Mesothelial cell of epicardium (in vitro differentiated cells): ENCODE data around the gene ZPLD1. TPM values are rescaled to one million over a fixed set of nuclear protein-coding genes. Genes with fewer than 3 reads are reported as not detected.

ENCODE experiments used
- DNase-seq, 2 experiments: peaks; one replicate each; pipeline ENCODE4 v3.0.0; 2021; ENCODE audit warnings: low spot score in 2 of 2; ENCODE audit not compliant: unreplicated experiment in 2 of 2
- H3K27ac Mint-ChIP-seq: 2 replicates; pipeline ENCODE4 v1.8.0; 2021; ENCODE audit warnings: mixed read lengths
- H3K27me3 Mint-ChIP-seq: 2 replicates; pipeline ENCODE4 v1.8.0; 2021; ENCODE audit warnings: low read depth, mixed read lengths
- H3K36me3 Mint-ChIP-seq: 2 replicates; pipeline ENCODE4 v1.8.0; 2021; ENCODE audit warnings: mixed read lengths
- H3K4me1 Mint-ChIP-seq: 2 replicates; pipeline ENCODE4 v1.8.0; 2021; ENCODE audit warnings: mixed read lengths
- H3K4me3 Mint-ChIP-seq: 2 replicates; pipeline ENCODE4 v1.8.0; 2021; ENCODE audit warnings: mild to moderate bottlenecking, moderate library complexity, mixed read lengths
- H3K9me3 Mint-ChIP-seq: 2 replicates; pipeline ENCODE4 v1.8.0; 2021; ENCODE audit warnings: mixed read lengths
- total RNA-seq: library from RNA; stranded (reverse); gene quantifications from 3 replicates; pipeline ENCODE4 v1.2.1, GENCODE V29; 2021
- TF ChIP-seq, protein P1 (sequence below): fragments of 200-600 bp; sonication (generic); IDR thresholded peaks from one replicate; pipeline ENCODE4 v1.5.0; 2021; ENCODE audit warnings: antibody characterized with exemption; ENCODE audit not compliant: unreplicated experiment

Gene ZPLD1
- total RNA-seq, 1 donor from 2014 or later, result 0.07 TPM

DNA sequence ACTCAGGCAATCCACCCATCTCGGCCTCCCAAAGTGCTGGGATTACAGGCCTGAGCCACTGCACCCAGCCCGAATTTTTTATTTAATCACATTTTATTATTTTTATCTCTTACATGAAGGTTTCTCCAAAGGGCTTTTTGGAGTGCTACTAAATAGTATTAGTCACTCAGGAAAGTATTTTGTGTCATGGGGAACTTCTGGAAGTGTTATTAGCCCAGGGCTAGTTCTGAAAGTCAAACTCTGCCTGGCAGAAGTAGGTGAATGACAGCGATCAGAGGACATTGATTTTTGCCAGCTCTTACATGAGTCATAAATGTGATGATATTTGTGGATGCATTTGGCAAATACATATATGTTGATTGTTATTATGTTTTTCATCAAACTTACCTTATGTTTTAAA is 48.7 kb downstream of the ZPLD1 start:
- Mint-ChIP-seq H3K27me3 (peaks cover 12% of the 10 kb centered on the region), H3K27ac (no peak overlapping the region), H3K4me3 (no peak overlapping the region), H3K4me1 (no peaks in the 10 kb centered on the region), H3K36me3 (no peaks in the 10 kb centered on the region), H3K9me3 (peaks cover 4% of the 10 kb centered on the region)
- no peak for DNase-seq
- TF ChIP-seq, protein P1, sequence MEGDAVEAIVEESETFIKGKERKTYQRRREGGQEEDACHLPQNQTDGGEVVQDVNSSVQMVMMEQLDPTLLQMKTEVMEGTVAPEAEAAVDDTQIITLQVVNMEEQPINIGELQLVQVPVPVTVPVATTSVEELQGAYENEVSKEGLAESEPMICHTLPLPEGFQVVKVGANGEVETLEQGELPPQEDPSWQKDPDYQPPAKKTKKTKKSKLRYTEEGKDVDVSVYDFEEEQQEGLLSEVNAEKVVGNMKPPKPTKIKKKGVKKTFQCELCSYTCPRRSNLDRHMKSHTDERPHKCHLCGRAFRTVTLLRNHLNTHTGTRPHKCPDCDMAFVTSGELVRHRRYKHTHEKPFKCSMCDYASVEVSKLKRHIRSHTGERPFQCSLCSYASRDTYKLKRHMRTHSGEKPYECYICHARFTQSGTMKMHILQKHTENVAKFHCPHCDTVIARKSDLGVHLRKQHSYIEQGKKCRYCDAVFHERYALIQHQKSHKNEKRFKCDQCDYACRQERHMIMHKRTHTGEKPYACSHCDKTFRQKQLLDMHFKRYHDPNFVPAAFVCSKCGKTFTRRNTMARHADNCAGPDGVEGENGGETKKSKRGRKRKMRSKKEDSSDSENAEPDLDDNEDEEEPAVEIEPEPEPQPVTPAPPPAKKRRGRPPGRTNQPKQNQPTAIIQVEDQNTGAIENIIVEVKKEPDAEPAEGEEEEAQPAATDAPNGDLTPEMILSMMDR, result no peak

DNA sequence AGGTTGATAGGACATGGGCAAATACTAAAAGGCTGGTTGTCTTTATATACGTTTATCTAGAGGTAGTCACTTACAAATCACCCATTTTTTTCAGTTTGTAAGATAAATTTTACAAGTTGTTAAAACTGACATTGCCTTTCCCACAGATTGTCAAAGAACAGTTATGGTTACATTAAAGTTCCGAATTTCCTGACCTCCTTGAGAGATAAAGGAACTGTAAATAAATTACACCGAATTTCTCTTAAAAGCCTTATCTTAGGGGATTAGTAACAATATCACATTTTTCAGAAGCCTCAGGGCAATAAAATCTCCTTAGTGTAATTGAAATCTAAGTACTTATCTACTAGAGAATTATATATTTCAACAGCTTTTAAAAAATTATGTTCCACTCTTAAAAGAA is 49.5 kb downstream of the ZPLD1 start:
- Mint-ChIP-seq H3K36me3 (no peaks in the 10 kb centered on the region), H3K9me3 (peaks cover 4% of the 10 kb centered on the region), H3K4me3 (no peak overlapping the region), H3K27ac (no peak overlapping the region), H3K27me3 (peaks cover 15% of the 10 kb centered on the region), H3K4me1 (no peaks in the 10 kb centered on the region)
- DNase-seq, result no peak
- TF ChIP-seq, protein P1, result no peak

DNA sequence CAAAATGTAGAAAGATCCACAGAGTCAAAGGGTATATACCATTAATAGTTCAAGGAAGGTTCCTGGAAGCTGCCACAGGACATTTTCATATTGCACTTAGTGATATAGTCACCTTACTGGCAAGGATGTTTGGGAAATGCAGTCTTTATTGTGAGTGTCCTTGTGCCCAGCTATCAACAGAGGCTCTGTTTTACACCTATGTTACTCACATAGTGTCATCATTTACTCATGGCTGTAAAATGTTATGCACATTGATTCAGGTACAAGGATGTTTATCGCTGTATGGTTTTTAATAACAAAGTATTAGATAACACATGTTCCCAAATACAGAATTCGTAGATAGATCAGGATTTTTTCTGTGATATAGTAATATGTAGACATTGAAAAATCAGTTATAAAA is 50.9 kb downstream of the ZPLD1 start:
- Mint-ChIP-seq H3K36me3 (no peaks in the 10 kb centered on the region), H3K4me3 (no peak overlapping the region), H3K27me3 (peaks cover 11% of the 10 kb centered on the region), H3K27ac (no peak overlapping the region), H3K9me3 (peaks cover 4% of the 10 kb centered on the region), H3K4me1 (no peaks in the 10 kb centered on the region)
- DNase-seq, result no peak
- TF ChIP-seq, protein P1, result no peak

DNA sequence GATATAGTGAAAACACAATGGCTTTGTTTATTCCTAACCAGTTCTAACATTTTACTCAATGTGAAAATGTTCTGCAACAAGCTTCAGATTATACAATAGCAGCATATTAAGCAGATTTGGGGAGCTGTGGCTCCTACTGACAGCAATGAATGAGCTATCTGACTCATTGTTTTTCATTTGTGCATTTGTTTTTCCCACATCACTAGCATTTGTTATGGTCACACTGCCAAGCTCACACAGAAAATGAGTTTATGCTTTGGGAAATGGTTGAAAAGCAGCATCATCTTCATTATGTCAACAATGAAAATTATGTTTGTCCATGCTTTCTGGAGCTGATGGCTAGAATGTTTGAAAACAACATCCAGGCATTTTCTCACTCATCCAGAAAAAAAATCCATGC is 53.5 kb downstream of the ZPLD1 start:
- H3K27me3 Mint-ChIP-seq, result peaks cover 11% of the 10 kb centered on the region
- H3K27ac Mint-ChIP-seq, result no peak overlapping the region
- DNase-seq, result no peak
- TF ChIP-seq, protein P1, result no peak
- peaks cover 13% of the 10 kb centered on the region for H3K9me3 Mint-ChIP-seq
- no peak overlapping the region for H3K4me3 Mint-ChIP-seq
- H3K4me1 Mint-ChIP-seq, result no peaks in the 10 kb centered on the region
- H3K36me3 Mint-ChIP-seq, result no peaks in the 10 kb centered on the region

DNA sequence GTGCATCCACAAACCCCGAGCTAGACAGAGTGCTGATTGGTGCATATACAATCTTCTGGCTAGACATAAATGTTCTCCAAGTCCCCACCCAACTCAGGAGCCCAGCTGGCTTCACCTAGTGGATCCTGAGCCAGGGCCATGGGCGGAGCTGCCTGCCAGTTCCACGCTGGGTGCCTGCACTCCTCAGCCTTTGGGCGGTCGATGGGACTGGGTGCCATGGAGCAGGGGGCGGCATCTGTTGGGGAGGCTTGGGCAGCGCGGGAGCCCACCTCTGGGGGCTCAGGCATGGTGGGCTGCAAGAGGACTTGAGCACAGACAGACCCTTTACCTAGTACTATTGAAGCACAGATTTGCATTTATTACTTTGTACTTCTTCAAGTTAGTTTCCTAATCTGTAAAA is 57.5 kb downstream of the ZPLD1 start:
- Mint-ChIP-seq H3K27ac (no peak overlapping the region), H3K9me3 (peaks cover 8% of the 10 kb centered on the region), H3K4me3 (no peak overlapping the region), H3K4me1 (no peaks in the 10 kb centered on the region), H3K36me3 (no peaks in the 10 kb centered on the region), H3K27me3 (peaks cover 3% of the 10 kb centered on the region)
- no peak for DNase-seq
- TF ChIP-seq, protein P1, result no peak

DNA sequence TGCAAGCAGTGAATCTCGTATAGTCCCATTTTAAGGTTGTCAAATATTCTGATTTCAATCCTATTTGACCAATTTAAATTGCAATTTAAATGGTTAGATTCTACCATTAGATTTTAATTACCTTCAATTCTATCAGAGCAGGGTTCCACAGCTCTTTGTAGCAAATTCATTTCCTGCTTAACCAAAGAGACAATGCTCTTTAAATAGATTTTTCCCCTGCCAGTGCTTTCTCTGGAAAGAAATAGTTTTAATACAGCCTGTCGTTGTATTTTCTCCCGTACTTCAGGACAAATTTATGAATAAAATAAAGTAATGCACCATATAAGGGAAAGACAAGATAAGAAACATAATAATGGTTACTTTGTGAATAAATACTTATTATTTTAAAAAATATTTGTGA is 62.8 kb downstream of the ZPLD1 start:
- peaks cover 6% of the 10 kb centered on the region for H3K27me3 Mint-ChIP-seq
- H3K9me3 Mint-ChIP-seq, result peaks cover 7% of the 10 kb centered on the region
- TF ChIP-seq, protein P1, result no peak
- no peaks in the 10 kb centered on the region for H3K4me1 Mint-ChIP-seq
- H3K36me3 Mint-ChIP-seq, result no peaks in the 10 kb centered on the region
- H3K27ac Mint-ChIP-seq, result no peak overlapping the region
- no peak overlapping the region for H3K4me3 Mint-ChIP-seq
- no peak for DNase-seq
